Retinal pigment epithelial cell (primary cell): ENCODE data around the gene VEPH1.

ENCODE experiments used
- DNase-seq: peaks from one replicate; pipeline ENCODE4 v3.0.0-alpha.2; 2010; ENCODE audit warnings: low read depth
- H3K4me3 ChIP-seq: 2 replicates; pipeline ENCODE4 v1.5.1; 2011; ENCODE audit warnings: mild to moderate bottlenecking, low read length, control low read depth, moderate library complexity
- CTCF ChIP-seq: conservative IDR thresholded peaks from 2 replicates; pipeline ENCODE4 v1.5.1; 2011; ENCODE audit warnings: low read depth, low read length, control low read depth, inconsistent platforms

Gene VEPH1

GRCh38 chr3:157420606-157421130, 82.5 kb downstream of the VEPH1 start:
- no peak overlapping the region for H3K4me3 ChIP-seq
- no peak for DNase-seq
- TF ChIP-seq CTCF = no peak

GRCh38 chr3:157418104-157418503, 85.1 kb downstream of the VEPH1 start:
- H3K4me3 ChIP-seq = no peak overlapping the region
- DNase-seq = no peak
- TF ChIP-seq CTCF = no peak

GRCh38 chr3:157417247-157417646, 86.0 kb downstream of the VEPH1 start:
- TF ChIP-seq CTCF = no peak
- H3K4me3 ChIP-seq = no peak overlapping the region
- DNase-seq = no peak

GRCh38 chr3:157416347-157417087, 86.7 kb downstream of the VEPH1 start:
- no peak overlapping the region for H3K4me3 ChIP-seq
- no peak for DNase-seq
- no peak for TF ChIP-seq CTCF

- no peak for TF ChIP-seq CTCF
- no peak for DNase-seq
- no peak overlapping the region for H3K4me3 ChIP-seq
These were observed 88.4 kb downstream of the VEPH1 start for GRCh38 chr3:157414861-157415260.

GRCh38 chr3:157412323-157412855, 90.8 kb downstream of the VEPH1 start:
- no peak for TF ChIP-seq CTCF
- no peak overlapping the region for H3K4me3 ChIP-seq
- no peak for DNase-seq

GRCh38 chr3:157410945-157411344, 92.3 kb downstream of the VEPH1 start:
- no peak for DNase-seq
- no peak for TF ChIP-seq CTCF
- no peak overlapping the region for H3K4me3 ChIP-seq
